ENCODE data around the gene FYN.
A peak's percentile ranks its signal among the peaks of the same experiment; 100 is the strongest.

The FYN gene

GRCh38 chr6:111631903-111632460 lies 241.3 kb downstream of the FYN start:
- Histone ChIP-seq H3K36me3 (ENCODE audit: insufficient read depth, low read length) (no peaks in the 10 kb centered on the region), H3K27me3 (ENCODE audit: control insufficient read depth in 1 of 2, insufficient read depth in 2 of 2, low read length in 2 of 2) (no peaks in the 10 kb centered on the region), H3K4me3 (ENCODE audit: low read depth in 1 of 2, low read length in 2 of 2) (no peak overlapping the region), H3K9ac (ENCODE audit: low read length) (no peak overlapping the region), H3K4me1 (ENCODE audit: insufficient read depth, low read length) (peaks cover 13% of the 10 kb centered on the region), H3K27ac (ENCODE audit: low read depth, low read length) (no peak overlapping the region), H3K9me3 (ENCODE audit: low read length) (no peaks in the 10 kb centered on the region)

GRCh38 chr6:111631018-111631417 lies 242.2 kb downstream of the FYN start:
- H3K36me3 ChIP-seq (ENCODE audit: insufficient read depth, low read length): no peaks in the 10 kb centered on the region
- no peaks in the 10 kb centered on the region for H3K9me3 ChIP-seq (ENCODE audit: low read length)
- peaks cover 20% of the 10 kb centered on the region for H3K4me1 ChIP-seq (ENCODE audit: insufficient read depth, low read length)
- H3K27me3 ChIP-seq (ENCODE audit: control insufficient read depth in 1 of 2, insufficient read depth in 2 of 2, low read length in 2 of 2): no peaks in the 10 kb centered on the region
- no peak overlapping the region for H3K27ac ChIP-seq (ENCODE audit: low read depth, low read length)
- H3K9ac ChIP-seq (ENCODE audit: low read length): no peak overlapping the region
- no peak overlapping the region for H3K4me3 ChIP-seq (ENCODE audit: low read depth in 1 of 2, low read length in 2 of 2)

GRCh38 chr6:111628142-111628850 lies 245.0 kb downstream of the FYN start:
- Histone ChIP-seq H3K4me1 (ENCODE audit: insufficient read depth, low read length) (peaks cover 38% of the 10 kb centered on the region), H3K9me3 (ENCODE audit: low read length) (no peaks in the 10 kb centered on the region), H3K4me3 (ENCODE audit: low read depth in 1 of 2, low read length in 2 of 2) (no peak overlapping the region), H3K36me3 (ENCODE audit: insufficient read depth, low read length) (no peaks in the 10 kb centered on the region), H3K27ac (ENCODE audit: low read depth, low read length) (peak overlapping the region; percentile 10), H3K9ac (ENCODE audit: low read length) (no peak overlapping the region), H3K27me3 (ENCODE audit: control insufficient read depth in 1 of 2, insufficient read depth in 2 of 2, low read length in 2 of 2) (no peaks in the 10 kb centered on the region)

- H3K9me3 ChIP-seq (ENCODE audit: low read length): no peaks in the 10 kb centered on the region
- H3K27ac ChIP-seq (ENCODE audit: low read depth, low read length): peak overlapping the region; percentile 61
- H3K4me1 ChIP-seq (ENCODE audit: insufficient read depth, low read length): peaks cover 32% of the 10 kb centered on the region
- no peaks in the 10 kb centered on the region for H3K36me3 ChIP-seq (ENCODE audit: insufficient read depth, low read length)
- H3K9ac ChIP-seq (ENCODE audit: low read length): no peak overlapping the region
- H3K27me3 ChIP-seq (ENCODE audit: control insufficient read depth in 1 of 2, insufficient read depth in 2 of 2, low read length in 2 of 2): no peaks in the 10 kb centered on the region
- H3K4me3 ChIP-seq (ENCODE audit: low read depth in 1 of 2, low read length in 2 of 2): peak overlapping the region in 1 of 2 donors; percentile 48
Measured at GRCh38 chr6:111626441-111626840, 246.8 kb downstream of the FYN start.

GRCh38 chr6:111625461-111626391 lies 247.5 kb downstream of the FYN start:
- no peak overlapping the region for H3K9ac ChIP-seq (ENCODE audit: low read length)
- peak overlapping the region in 1 of 2 donors; percentile 48 for H3K4me3 ChIP-seq (ENCODE audit: low read depth in 1 of 2, low read length in 2 of 2)

GRCh38 chr6:111625099-111625416 lies 248.2 kb downstream of the FYN start:
- Histone ChIP-seq H3K9me3 (ENCODE audit: low read length) (no peaks in the 10 kb centered on the region), H3K27ac (ENCODE audit: low read depth, low read length) (peak overlapping the region; percentile 61), H3K36me3 (ENCODE audit: insufficient read depth, low read length) (no peaks in the 10 kb centered on the region), H3K4me3 (ENCODE audit: low read depth in 1 of 2, low read length in 2 of 2) (peak overlapping the region in 1 of 2 donors; percentile 48), H3K27me3 (ENCODE audit: control insufficient read depth in 1 of 2, insufficient read depth in 2 of 2, low read length in 2 of 2) (no peaks in the 10 kb centered on the region), H3K9ac (ENCODE audit: low read length) (no peak overlapping the region), H3K4me1 (ENCODE audit: insufficient read depth, low read length) (peaks cover 25% of the 10 kb centered on the region)

More at GRCh38 chr6:111625461-111626391, 247.5 kb downstream of the FYN start:
- no peaks in the 10 kb centered on the region for H3K27me3 ChIP-seq (ENCODE audit: control insufficient read depth in 1 of 2, insufficient read depth in 2 of 2, low read length in 2 of 2)
- no peaks in the 10 kb centered on the region for H3K9me3 ChIP-seq (ENCODE audit: low read length)
- peak overlapping the region; percentile 61 for H3K27ac ChIP-seq (ENCODE audit: low read depth, low read length)
- H3K4me1 ChIP-seq (ENCODE audit: insufficient read depth, low read length): peaks cover 25% of the 10 kb centered on the region
- H3K36me3 ChIP-seq (ENCODE audit: insufficient read depth, low read length): no peaks in the 10 kb centered on the region

GRCh38 chr6:111624401-111625098 lies 248.7 kb downstream of the FYN start:
- Histone ChIP-seq H3K9ac (ENCODE audit: low read length) (no peak overlapping the region), H3K4me1 (ENCODE audit: insufficient read depth, low read length) (peaks cover 25% of the 10 kb centered on the region), H3K27ac (ENCODE audit: low read depth, low read length) (peak overlapping the region; percentile 61), H3K36me3 (ENCODE audit: insufficient read depth, low read length) (no peaks in the 10 kb centered on the region), H3K27me3 (ENCODE audit: control insufficient read depth in 1 of 2, insufficient read depth in 2 of 2, low read length in 2 of 2) (no peaks in the 10 kb centered on the region), H3K4me3 (ENCODE audit: low read depth in 1 of 2, low read length in 2 of 2) (no peak overlapping the region), H3K9me3 (ENCODE audit: low read length) (no peaks in the 10 kb centered on the region)

- Histone ChIP-seq H3K27me3 (ENCODE audit: control insufficient read depth in 1 of 2, insufficient read depth in 2 of 2, low read length in 2 of 2) (no peaks in the 10 kb centered on the region), H3K36me3 (ENCODE audit: insufficient read depth, low read length) (no peaks in the 10 kb centered on the region), H3K4me3 (ENCODE audit: low read depth in 1 of 2, low read length in 2 of 2) (no peak overlapping the region), H3K4me1 (ENCODE audit: insufficient read depth, low read length) (peaks cover 25% of the 10 kb centered on the region), H3K9me3 (ENCODE audit: low read length) (no peaks in the 10 kb centered on the region), H3K27ac (ENCODE audit: low read depth, low read length) (no peak overlapping the region), H3K9ac (ENCODE audit: low read length) (no peak overlapping the region)
Measured at GRCh38 chr6:111623046-111623718, 250.1 kb downstream of the FYN start.

- Histone ChIP-seq H3K9me3 (ENCODE audit: low read length) (no peaks in the 10 kb centered on the region), H3K27me3 (ENCODE audit: control insufficient read depth in 1 of 2, insufficient read depth in 2 of 2, low read length in 2 of 2) (no peaks in the 10 kb centered on the region), H3K27ac (ENCODE audit: low read depth, low read length) (no peak overlapping the region), H3K4me3 (ENCODE audit: low read depth in 1 of 2, low read length in 2 of 2) (no peak overlapping the region), H3K4me1 (ENCODE audit: insufficient read depth, low read length) (peaks cover 10% of the 10 kb centered on the region), H3K9ac (ENCODE audit: low read length) (no peak overlapping the region), H3K36me3 (ENCODE audit: insufficient read depth, low read length) (no peaks in the 10 kb centered on the region)
Measured at GRCh38 chr6:111620169-111620568, 253.1 kb downstream of the FYN start.

GRCh38 chr6:111618407-111618806 lies 254.8 kb downstream of the FYN start:
- Histone ChIP-seq H3K9ac (ENCODE audit: low read length) (no peak overlapping the region), H3K27me3 (ENCODE audit: control insufficient read depth in 1 of 2, insufficient read depth in 2 of 2, low read length in 2 of 2) (no peaks in the 10 kb centered on the region), H3K9me3 (ENCODE audit: low read length) (no peaks in the 10 kb centered on the region), H3K4me1 (ENCODE audit: insufficient read depth, low read length) (no peaks in the 10 kb centered on the region), H3K36me3 (ENCODE audit: insufficient read depth, low read length) (no peaks in the 10 kb centered on the region), H3K27ac (ENCODE audit: low read depth, low read length) (no peak overlapping the region), H3K4me3 (ENCODE audit: low read depth in 1 of 2, low read length in 2 of 2) (no peak overlapping the region)
